Upper lobe of left lung (tissue), 6 donors: ENCODE measurements around the gene HPSE. TPM values are rescaled to one million over a fixed set of nuclear protein-coding genes. Genes with fewer than 3 reads are reported as not detected.

Experiments used
- ATAC-seq, 2 donors: fragments of 200-7000 bp; cut with Tn5 transposase; one replicate each; pipeline ENCODE4 v1.9.1; 2022; ENCODE audit warnings: mild to moderate bottlenecking in 2 of 2, moderate library complexity in 2 of 2; ENCODE audit not compliant: low FRiP score in 2 of 2
- DNase-seq, 2 donors: peaks; one replicate each; pipeline ENCODE4 v3.0.0-alpha.2; 2019 to 2020
- H3K27ac ChIP-seq, 4 donors: fragments of 200-600 bp; sonication (generic); one replicate each; pipeline ENCODE4 v1.5.1; 2016 to 2019
- H3K27me3 ChIP-seq, 4 donors: fragments of 200-600 bp; sonication (generic); one replicate each; pipeline ENCODE4 v1.5.1; 2017 to 2019
- H3K36me3 ChIP-seq, 4 donors: fragments of 200-600 bp; sonication (generic); one replicate each; pipeline ENCODE4 v1.5.1; 2016 to 2019
- H3K4me1 ChIP-seq, 4 donors: fragments of 200-600 bp; sonication (generic); one replicate each; pipeline ENCODE4 v1.5.1; 2018 to 2019
- H3K4me3 ChIP-seq, 4 donors: fragments of 200-600 bp; sonication (generic); one replicate each; pipeline ENCODE4 v1.5.1; 2017 to 2019; ENCODE audit warnings: mild to moderate bottlenecking in 2 of 4, moderate library complexity in 1 of 4
- H3K9me3 ChIP-seq, 4 donors: fragments of 200-600 bp; sonication (generic); one replicate each; pipeline ENCODE4 v1.5.1; 2018 to 2019
- CTCF ChIP-seq, 6 experiments: fragments of 450-650 bp in 4 of 6; fragments of 200-600 bp in 2 of 6; sonication (generic) in 2 of 6; IDR thresholded peaks; one replicate each; pipeline ENCODE4 v1.5.1; 2016 to 2019; ENCODE audit warnings: antibody characterized with exemption in 6 of 6
- EP300 ChIP-seq, 4 donors: sonication (generic); formaldehyde crosslinking; IDR thresholded peaks; one replicate each; pipeline ENCODE4 v1.5.1; 2017; ENCODE audit warnings: antibody characterized with exemption in 4 of 4, control low read depth in 2 of 4
- POLR2A ChIP-seq, 4 donors: fragments of 450-650 bp; IDR thresholded peaks; one replicate each; pipeline ENCODE4 v1.5.1; 2016 to 2017; ENCODE audit warnings: antibody characterized with exemption in 4 of 4, mild to moderate bottlenecking in 2 of 4
- POLR2AphosphoS5 ChIP-seq, 2 donors: sonication (generic); formaldehyde crosslinking; IDR thresholded peaks; one replicate each; pipeline ENCODE4 v1.5.1; 2017; ENCODE audit warnings: antibody characterized with exemption in 2 of 2
- whole genome bisulfite sequencing, 2 donors: methylation state at CpG; one replicate each; pipeline ENCODE4 v1.1.5; 2017 to 2018; 5-methylcytosine and 5-hydroxymethylcytosine counted together
- total RNA-seq, 6 donors: library from RNA; depleted of rRNA in 4 of 6; stranded (reverse); fragments of >200 nt in 4 of 6; gene quantifications; one replicate each; pipeline versions ENCODE4 v1.1.0 to v1.2.1, GENCODE V29; 2016 to 2021
- donor health status: DM: no; HTN: no; CAD: no; lungs with moderate emphysema.
- donor health status: DM: no; HTN: yes; CAD: no; lungs with severe emphysema.

The HPSE gene
- total RNA-seq, 6 donors from 2014 or later, result 2.1 to 9.1 (median 5.2) TPM

GRCh38 chr4:83323136-83323535 is 11.5 kb downstream of the HPSE start:
- DNase-seq, result no peak
- no peak overlapping the region for H3K4me3 ChIP-seq
- no peak for ATAC-seq

GRCh38 chr4:83320548-83320947 is 14.1 kb downstream of the HPSE start:
- Histone ChIP-seq H3K27me3 (no peaks in the 10 kb centered on the region), H3K4me1 (peaks cover 0 to 2% (median 0%) of the 10 kb centered on the region in 4 donors), H3K27ac (peak overlapping the region in 3 of 4 donors; percentile 44 to 60 (median 57)), H3K36me3 (no peaks in the 10 kb centered on the region), H3K4me3 (no peak overlapping the region), H3K9me3 (no peaks in the 10 kb centered on the region)
- peak; percentile 55 to 86 for DNase-seq
- TF ChIP-seq POLR2A (IDR thresholded peaks at IDR 0.05) (peak in 1 of 4 donors; percentile 31), EP300 (IDR thresholded peaks at IDR 0.05) (no peak)
- ATAC-seq, result peak; percentile 70 to 85
- 22 to 23% methylated on average over 5 of the region's 5 CpGs for WGBS, 2 donors

More at GRCh38 chr4:83323136-83323535, 11.5 kb downstream of the HPSE start:
- no peaks in the 10 kb centered on the region for H3K36me3 ChIP-seq
- TF ChIP-seq CTCF (IDR thresholded peaks at IDR 0.05), result no peak
- WGBS, 2 donors, result 65 to 82% methylated on average over 3 of the region's 3 CpGs
- no peak overlapping the region for H3K27ac ChIP-seq
- no peaks in the 10 kb centered on the region for H3K9me3 ChIP-seq
- H3K27me3 ChIP-seq, result no peaks in the 10 kb centered on the region
- peaks cover 0 to 2% (median 0%) of the 10 kb centered on the region in 4 donors for H3K4me1 ChIP-seq

DNA sequence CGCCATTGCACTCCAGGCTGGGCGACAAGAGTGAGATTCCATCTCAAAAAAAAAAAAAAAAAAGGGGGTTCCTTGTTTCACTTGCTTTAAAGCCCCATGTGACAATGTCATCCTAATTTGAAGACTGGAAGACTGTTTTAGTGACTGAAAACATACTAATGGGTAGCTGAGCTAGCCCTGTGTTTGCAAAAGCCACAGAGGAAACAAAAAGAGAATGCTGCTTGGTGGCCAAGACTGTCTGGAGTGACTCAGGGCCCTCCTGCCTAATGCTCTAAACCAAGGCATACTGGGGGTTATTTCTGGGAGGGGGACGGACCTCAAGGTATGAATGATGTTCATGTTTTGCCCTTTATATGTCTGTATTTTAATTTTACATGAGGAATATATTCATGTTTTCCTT is 16.0 kb downstream of the HPSE start:
- H3K27ac ChIP-seq, result no peak overlapping the region
- ATAC-seq (no peak), DNase-seq (no peak)
- 69 to 72% methylated on average over 3 of the region's 3 CpGs for WGBS, 2 donors
- peaks cover 0 to 2% (median 0%) of the 10 kb centered on the region in 4 donors for H3K4me1 ChIP-seq
- no peak overlapping the region for H3K4me3 ChIP-seq
- no peaks in the 10 kb centered on the region for H3K36me3 ChIP-seq
- TF ChIP-seq CTCF (IDR thresholded peaks at IDR 0.05), result no peak
- TF ChIP-seq EP300 (IDR thresholded peaks at IDR 0.05), result no peak
- no peak for TF ChIP-seq POLR2AphosphoS5 (IDR thresholded peaks at IDR 0.05)
- TF ChIP-seq POLR2A (IDR thresholded peaks at IDR 0.05), result no peak
- H3K9me3 ChIP-seq, result no peaks in the 10 kb centered on the region
- H3K27me3 ChIP-seq, result no peaks in the 10 kb centered on the region

DNA sequence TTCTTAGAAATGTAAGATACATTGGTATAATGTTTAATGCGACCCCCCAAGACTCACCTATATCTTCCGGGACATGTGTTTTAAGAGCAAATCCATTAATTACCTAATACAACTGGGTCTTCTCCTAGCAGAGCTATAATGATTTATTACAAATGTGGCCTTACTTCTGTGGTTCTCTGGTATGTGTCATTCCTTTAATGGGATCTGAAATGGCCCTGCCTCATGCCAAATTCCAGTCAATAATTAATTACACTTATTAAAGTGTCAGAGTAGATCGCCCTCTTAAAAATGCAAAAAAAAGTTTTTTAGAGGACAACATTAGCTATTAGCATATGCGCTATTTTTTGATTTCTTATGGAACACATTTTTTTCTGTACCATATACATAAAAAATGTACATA is 17.0 kb downstream of the HPSE start:
- no peaks in the 10 kb centered on the region for H3K27me3 ChIP-seq
- H3K27ac ChIP-seq, result no peak overlapping the region
- peaks cover 0 to 2% (median 0%) of the 10 kb centered on the region in 4 donors for H3K4me1 ChIP-seq
- TF ChIP-seq EP300 (IDR thresholded peaks at IDR 0.05) (no peak), POLR2AphosphoS5 (IDR thresholded peaks at IDR 0.05) (no peak), POLR2A (IDR thresholded peaks at IDR 0.05) (no peak), CTCF (IDR thresholded peaks at IDR 0.05) (no peak)
- no peaks in the 10 kb centered on the region for H3K36me3 ChIP-seq
- H3K9me3 ChIP-seq, result no peaks in the 10 kb centered on the region
- 66 to 88% methylated on average over 4 of the region's 4 CpGs for WGBS, 2 donors
- H3K4me3 ChIP-seq, result no peak overlapping the region
- ATAC-seq, result no peak
- no peak for DNase-seq

DNA sequence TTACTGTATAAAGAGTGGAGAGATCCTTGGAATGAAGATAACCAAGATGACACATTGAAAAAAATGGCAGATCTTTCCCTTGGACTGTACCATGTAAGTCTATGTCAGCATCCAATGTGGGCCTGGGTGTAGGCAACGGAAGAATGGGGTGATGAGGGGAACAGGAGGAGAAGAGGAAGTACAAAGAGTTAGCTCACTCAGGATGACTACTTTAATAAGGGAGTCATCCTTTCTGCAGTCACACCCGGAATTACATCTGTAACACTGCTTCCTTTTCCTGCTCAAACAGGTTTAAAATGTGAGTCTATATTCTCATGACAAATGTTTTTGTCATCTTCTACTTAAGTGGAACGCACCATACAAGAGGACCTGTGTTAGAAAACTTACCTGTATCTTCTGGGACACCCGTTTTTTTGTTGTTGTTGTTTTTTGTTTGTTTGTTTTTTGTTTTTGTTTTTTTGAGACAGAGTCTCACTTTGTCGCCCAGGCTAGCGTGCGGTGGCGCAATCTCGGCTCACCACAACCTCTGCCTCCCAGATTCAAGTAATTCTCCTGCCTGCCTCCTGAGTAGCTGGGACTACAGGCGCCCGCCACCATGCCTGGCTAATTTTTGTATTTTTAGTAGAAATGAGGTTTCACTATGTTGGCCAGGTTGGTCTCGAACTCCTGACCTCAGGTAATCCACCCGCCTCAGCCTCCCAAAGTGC is 18.0 kb downstream of the HPSE start:
- no peaks in the 10 kb centered on the region for H3K27me3 ChIP-seq
- H3K27ac ChIP-seq, result peak overlapping the region in 3 of 4 donors; percentile 27 to 57 (median 34)
- no peaks in the 10 kb centered on the region for H3K36me3 ChIP-seq
- DNase-seq (peak; percentile 26 to 44), ATAC-seq (peak; percentile 65 to 70)
- H3K4me3 ChIP-seq, result no peak overlapping the region
- WGBS, 2 donors, result 76 to 80% methylated on average over 13 of the region's 13 CpGs
- H3K9me3 ChIP-seq, result no peaks in the 10 kb centered on the region
- TF ChIP-seq CTCF (IDR thresholded peaks at IDR 0.05) (no peak), POLR2A (IDR thresholded peaks at IDR 0.05) (no peak), POLR2AphosphoS5 (IDR thresholded peaks at IDR 0.05) (no peak), EP300 (IDR thresholded peaks at IDR 0.05) (no peak)
- peaks cover 0 to 2% (median 0%) of the 10 kb centered on the region in 4 donors for H3K4me1 ChIP-seq
